GM18499 (cell line): Measurements from ENCODE around the gene FAM25C.
"Not testable (repeated sequence)": the region's sequence is repeated elsewhere in the genome, so short reads cannot be mapped to it uniquely, and the experiment has no call there.

Experiments used
- ATAC-seq: cut with Tn5 transposase; IDR thresholded peaks from one replicate; pipeline ENCODE4 v1.9.1; 2021; ENCODE audit warnings: moderate number of reproducible peaks; ENCODE audit not compliant: insufficient read depth, unreplicated experiment

Gene FAM25C

GRCh38 chr10:47999691-48000090, at the start of gene FAM25C:
Gene FAM25C (minus strand): TSS chr10:47999791. CDS start chr10:47999765, 26 bp downstream.
- ATAC-seq: not testable (repeated sequence)

- ATAC-seq: not testable (repeated sequence)
These were observed 45.0 kb upstream of the FAM25C start for GRCh38 chr10:48044557-48044956.

- not testable (repeated sequence) for ATAC-seq
These were observed 31.8 kb upstream of the FAM25C start for GRCh38 chr10:48031390-48031789.

GRCh38 chr10:48002306-48002705, 2.7 kb upstream of the FAM25C start:
- ATAC-seq: not testable (repeated sequence)

GRCh38 chr10:47994045-47994444, 5.5 kb downstream of the FAM25C start:
- ATAC-seq: not testable (repeated sequence)

- not testable (repeated sequence) for ATAC-seq
These were observed 7.0 kb downstream of the FAM25C start for GRCh38 chr10:47992560-47992959.

GRCh38 chr10:47991706-47992105, 7.9 kb downstream of the FAM25C start:
- not testable (repeated sequence) for ATAC-seq

GRCh38 chr10:47990097-47990496, 9.5 kb downstream of the FAM25C start:
- ATAC-seq: not testable (repeated sequence)

- ATAC-seq: not testable (repeated sequence)
These were observed 10.0 kb downstream of the FAM25C start for GRCh38 chr10:47989542-47989950.

GRCh38 chr10:47988718-47989541, 10.7 kb downstream of the FAM25C start:
- ATAC-seq: not testable (repeated sequence)

- not testable (repeated sequence) for ATAC-seq
These were observed 11.6 kb downstream of the FAM25C start for GRCh38 chr10:47987952-47988351.

GRCh38 chr10:47986413-47987230, 13.0 kb downstream of the FAM25C start:
- not testable (repeated sequence) for ATAC-seq

- ATAC-seq: not testable (repeated sequence)
These were observed 24.2 kb downstream of the FAM25C start for GRCh38 chr10:47975409-47975808.

GRCh38 chr10:47973131-47973530, 26.5 kb downstream of the FAM25C start:
- ATAC-seq: not testable (repeated sequence)

- not testable (repeated sequence) for ATAC-seq
These were observed 27.5 kb downstream of the FAM25C start for GRCh38 chr10:47972077-47972476.

- not testable (repeated sequence) for ATAC-seq
These were observed 28.0 kb downstream of the FAM25C start for GRCh38 chr10:47971598-47971997.

- ATAC-seq: not testable (repeated sequence)
These were observed 29.5 kb downstream of the FAM25C start for GRCh38 chr10:47970047-47970446.

- not testable (repeated sequence) for ATAC-seq
These were observed 30.6 kb downstream of the FAM25C start for GRCh38 chr10:47968988-47969387.

- not testable (repeated sequence) for ATAC-seq
These were observed 35.1 kb downstream of the FAM25C start for GRCh38 chr10:47964280-47965063.

GRCh38 chr10:47962785-47963184, 36.8 kb downstream of the FAM25C start:
- not testable (repeated sequence) for ATAC-seq
